ENCODE results near the gene KRT32.

KRT32 gene

DNA sequence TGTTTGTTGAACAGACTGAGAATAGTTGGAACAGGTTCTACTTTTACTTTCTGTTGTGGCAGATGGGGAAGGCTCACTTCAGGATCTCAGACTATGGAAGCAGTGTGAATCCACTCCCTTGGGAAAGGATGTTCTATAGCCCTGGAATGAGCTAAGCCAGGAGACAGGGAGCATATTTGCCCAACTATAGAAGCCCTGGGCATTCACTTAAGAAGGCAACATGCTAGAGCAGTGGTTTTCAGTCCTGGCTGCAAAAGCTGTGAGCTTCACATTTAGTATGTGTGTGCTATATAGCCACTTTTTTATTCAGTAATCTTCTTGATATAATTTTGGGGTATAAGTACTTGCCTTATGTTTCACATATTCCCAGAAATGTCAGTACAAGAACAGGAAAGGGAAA, 1.2 kb upstream of the KRT32 start:
- DNase-seq (ENCODE audit: insufficient read length, low spot score) (no peak), FAIRE-seq (no peak)

DNA sequence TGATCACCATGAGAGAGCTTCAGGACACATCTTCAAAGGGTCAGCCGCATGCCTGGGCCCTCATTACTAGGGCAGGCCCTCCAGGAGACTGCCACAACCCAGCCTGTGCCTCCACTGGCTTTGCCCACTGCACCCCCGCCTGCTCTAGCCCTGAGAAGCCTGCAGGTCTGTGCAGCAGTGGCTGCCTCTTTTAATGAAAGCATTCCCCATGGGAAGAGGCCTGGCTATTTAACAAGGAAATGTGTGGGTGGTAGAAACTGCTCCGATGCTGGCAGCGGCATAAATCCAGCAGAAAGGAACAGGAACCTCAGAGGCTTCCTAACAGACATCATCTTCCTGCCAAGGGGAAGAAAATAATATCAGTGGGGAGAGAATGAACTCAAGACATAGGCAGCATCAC, 375 bp upstream of the KRT32 start:
- FAIRE-seq: no peak
- DNase-seq (ENCODE audit: insufficient read length, low spot score): no peak

DNA sequence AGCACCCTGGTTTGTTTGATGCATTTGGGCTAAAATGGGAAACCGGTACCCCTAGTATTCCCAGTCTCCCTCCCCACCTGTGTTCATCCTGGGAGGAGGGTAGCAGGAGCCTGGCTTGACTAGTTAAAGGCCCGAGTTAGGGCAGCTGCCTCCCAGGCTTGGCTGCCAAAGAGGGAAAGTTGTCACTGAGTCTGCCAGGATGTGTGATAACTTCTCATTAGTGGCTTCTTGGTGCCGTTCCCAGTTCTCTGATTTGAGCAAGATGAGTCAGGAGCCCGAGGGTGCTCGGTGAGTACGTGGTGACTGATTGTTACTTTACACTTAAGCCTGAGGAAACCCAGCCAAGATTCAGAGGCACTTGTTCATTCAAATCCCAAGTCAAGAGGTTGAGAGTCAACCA, 2.5 kb downstream of the KRT32 start:
- no peak for DNase-seq (ENCODE audit: insufficient read length, low spot score)
- FAIRE-seq: no peak

DNA sequence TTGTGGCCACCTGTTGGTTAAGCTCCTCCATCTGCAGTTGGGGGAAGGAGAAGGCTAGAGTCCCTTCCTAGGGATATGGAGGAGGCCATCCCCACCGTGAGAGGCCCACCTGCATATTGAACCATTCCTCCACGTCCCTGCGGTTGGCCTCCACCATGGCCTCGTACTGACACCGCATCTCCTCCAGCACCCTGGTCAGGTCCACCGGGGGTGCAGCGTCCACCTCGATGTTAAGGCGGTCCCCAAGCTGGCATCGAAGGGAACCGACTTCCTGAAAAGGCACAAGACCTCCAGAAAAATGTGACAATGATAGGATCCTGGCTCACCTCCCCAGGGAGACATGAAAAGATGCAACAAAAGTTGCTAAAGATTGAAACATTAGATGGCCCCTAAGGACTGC, 3.0 kb downstream of the KRT32 start:
- no peak for DNase-seq (ENCODE audit: insufficient read length, low spot score)
- FAIRE-seq: no peak

DNA sequence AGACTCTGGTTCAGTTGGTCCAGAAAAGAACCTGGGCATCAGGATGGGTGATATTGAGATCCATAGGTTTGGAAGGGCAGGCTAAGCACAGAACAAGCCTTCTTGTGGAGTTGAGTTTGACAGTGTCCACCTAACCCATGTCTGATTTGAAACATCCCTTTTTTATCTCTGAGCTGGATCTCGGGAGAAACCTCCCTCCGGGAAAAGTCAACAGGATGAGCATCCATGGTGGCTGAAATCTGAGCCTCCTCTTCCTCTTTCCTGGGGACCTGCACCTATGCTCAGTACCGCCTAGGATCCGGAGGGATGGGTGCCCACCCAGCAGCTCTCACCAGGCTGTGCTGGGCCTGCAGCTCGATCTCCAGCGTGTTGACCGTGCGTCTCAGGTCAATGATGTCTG, 3.4 kb downstream of the KRT32 start:
- no peak for DNase-seq (ENCODE audit: insufficient read length, low spot score)
- FAIRE-seq: no peak

DNA sequence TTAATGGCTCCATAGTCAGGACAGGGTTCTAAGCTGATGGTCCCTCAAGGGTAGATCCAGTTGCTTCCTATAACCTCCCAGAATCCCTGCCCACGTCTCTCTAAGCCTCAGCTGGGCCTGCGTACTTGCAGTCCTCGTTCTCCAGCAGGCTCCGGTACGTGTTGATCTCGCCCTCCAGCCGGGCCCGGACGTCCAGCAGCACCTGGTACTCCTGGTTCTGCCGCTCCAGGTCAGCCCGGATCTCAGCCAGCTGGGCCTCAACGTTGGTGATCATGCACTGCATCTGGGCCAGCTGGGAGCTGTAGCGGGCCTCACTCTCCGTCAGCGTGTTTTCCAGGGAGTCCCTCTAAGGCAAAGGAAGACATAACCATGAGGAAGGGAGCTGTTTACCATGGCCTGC, 4.5 kb downstream of the KRT32 start:
- DNase-seq (ENCODE audit: insufficient read length, low spot score) (no peak), FAIRE-seq (no peak)

DNA sequence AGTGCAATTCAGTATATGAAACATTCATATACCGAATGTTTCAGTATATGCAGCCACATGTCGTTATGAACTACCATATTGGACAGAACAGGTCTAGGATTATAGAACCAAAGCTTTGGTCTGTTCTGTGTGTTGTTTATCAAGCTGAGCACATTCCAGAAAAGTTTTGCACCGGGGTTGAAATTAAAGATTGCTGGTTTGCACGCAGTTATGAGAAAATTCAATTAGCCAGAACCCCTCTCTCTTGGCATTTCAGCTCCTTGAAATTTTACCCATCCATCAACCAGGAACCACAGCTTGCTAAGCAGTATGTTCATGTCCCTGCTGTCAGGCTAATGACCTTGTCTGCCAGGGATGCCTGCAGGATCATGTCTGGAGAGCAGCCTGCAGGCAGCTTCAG, 9.5 kb downstream of the KRT32 start:
- FAIRE-seq: no peak
- no peak for DNase-seq (ENCODE audit: insufficient read length, low spot score)

DNA sequence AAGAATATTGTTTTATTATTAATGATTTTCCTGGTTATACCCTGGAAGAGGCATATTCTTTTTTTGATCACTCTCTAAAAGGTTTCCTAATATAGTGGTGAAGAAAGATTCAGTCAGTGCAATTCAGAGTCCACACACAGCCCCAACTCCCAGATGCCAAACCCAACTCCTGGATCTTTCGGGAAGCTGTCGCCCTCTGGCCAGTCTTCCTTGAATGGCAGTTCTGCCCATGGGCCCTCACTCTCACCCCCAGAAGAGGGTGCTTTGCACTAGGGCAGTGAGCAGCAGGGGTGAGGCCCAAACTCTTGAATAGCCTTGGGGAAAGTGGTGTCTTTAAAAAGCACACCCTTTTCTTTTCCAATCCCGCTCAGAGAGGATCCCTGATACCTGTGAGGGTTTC, 11.0 kb downstream of the KRT32 start:
- FAIRE-seq: no peak
- no peak for DNase-seq (ENCODE audit: insufficient read length, low spot score)

DNA sequence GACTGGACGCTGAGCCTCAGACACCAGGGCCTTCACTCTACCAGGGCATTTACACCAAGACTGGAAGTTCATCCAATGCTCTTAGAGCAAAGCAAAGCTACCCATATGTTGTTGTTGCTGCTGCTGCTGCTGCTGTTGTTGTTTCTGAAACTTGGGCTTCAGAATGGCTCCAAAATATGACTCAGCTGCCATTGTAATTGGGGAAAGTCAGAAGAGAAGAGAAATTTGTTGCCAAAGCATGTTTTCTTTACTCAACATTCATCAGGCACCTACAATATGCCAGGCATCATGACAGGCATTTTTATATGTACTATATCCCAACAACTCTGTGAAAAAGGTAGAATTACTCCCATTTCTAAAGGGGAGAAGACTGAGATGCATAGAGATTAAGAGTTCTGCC, 11.9 kb downstream of the KRT32 start:
- DNase-seq (ENCODE audit: insufficient read length, low spot score): no peak
- no peak for FAIRE-seq

DNA sequence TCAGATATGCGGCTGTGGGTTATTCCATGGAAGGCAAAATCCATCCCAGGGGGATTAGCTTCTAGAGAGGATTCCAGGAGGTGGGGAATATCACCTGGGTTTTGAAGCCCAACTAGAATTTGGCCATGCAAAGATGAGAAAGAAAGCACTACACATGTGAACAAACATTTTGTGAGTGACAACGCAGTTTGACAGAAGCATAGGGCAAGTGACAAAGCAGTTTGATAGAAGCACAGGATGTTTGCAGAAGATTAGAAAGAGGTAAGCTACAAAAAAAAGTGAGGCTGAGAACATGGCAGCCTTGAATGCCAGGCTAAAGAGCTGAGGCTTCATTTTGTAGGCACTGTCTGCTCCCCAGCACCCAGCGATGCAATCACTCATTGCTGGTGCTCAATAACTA, 14.1 kb downstream of the KRT32 start:
- FAIRE-seq: no peak

DNA sequence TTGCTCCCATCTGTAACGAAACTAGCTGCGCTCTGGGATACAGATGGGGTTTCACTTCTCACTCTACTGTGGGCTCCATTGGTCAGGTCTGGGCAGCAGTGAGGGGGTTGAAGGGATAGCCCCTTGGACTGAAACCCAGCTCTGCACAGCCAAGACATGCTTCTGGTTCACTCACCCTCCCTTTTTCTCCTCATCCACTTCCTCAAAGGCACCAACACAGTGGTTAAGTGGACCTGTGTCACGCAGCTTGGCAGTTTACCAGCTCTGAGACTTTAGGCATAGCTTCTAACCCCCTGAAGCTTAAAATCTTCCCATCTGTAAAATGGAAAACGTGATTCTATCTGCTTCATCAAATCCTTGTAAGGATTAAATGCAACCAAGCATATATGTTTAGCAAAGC, 14.9 kb downstream of the KRT32 start:
- DNase-seq (ENCODE audit: insufficient read length, low spot score) (no peak), FAIRE-seq (no peak)

More for the DNA sequence above, 14.1 kb downstream of the KRT32 start:
- no peak for DNase-seq (ENCODE audit: insufficient read length, low spot score)

DNA sequence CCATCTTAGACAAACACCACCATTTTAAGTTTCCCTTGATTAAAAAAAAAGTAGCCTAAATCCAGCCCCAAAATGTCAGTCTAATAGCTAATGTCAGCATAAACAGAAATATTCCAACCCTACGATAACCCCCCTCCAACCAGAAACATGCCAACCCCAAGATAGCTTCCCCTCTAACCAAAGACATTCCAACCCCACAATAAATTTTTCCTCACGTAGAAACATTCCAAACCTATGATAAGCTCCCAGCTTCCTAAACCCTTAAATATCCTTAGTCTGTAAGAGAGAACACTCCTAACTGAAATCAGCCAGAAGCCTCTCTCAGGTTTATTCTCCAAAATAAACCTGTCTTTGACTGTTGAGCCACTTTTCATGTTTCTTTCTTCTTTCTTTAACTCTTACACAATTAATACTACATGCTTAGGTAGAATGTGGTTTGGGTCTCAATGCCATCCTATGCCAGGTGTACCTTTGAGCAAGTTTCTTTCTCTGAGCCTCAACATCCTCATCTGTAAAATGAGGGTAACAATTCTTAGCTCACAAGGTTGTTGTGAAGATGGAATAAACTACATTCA, 15.9 kb downstream of the KRT32 start:
- DNase-seq (ENCODE audit: insufficient read length, low spot score) (no peak), FAIRE-seq (no peak)

DNA sequence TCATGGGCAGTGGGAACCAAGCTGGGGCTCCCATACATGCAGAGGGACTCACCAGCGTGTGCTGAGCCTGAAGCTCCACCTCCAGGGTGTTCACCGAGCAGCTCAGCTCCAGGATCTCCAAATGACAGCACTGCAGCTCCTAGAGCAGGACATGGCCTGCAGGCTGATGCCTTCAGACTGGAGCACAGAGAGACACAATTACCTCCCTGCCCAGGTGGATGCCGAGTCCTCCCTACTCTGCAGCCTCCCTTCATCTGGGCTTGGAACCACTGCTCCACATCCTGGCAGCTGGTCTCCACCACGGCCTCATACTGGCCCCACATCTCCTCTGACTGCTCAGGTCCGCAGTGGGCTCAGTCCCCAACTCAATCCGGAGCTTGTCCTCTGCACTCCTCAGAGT, 18.2 kb downstream of the KRT32 start:
- FAIRE-seq (no peak), DNase-seq (ENCODE audit: insufficient read length, low spot score) (no peak)

DNA sequence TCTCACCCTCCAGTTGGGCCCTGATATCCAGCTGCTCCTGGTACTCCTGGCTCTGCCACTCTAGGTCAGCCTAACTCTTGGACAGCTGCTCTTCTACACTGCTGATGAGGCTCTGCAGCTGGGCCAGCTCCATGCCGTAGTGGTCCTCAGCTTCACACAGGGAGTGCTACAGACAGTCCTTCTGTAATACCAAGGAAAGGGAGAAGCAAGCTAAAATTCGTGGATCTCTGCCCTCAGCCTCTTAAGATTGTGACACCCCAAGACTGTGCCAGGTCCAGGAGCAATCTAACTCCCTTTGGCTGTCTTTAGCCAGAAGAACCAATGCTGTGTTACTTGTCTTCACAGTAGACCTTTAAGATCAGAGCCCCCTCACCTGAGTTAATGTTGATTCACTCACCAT, 18.7 kb downstream of the KRT32 start:
- no peak for FAIRE-seq

DNA sequence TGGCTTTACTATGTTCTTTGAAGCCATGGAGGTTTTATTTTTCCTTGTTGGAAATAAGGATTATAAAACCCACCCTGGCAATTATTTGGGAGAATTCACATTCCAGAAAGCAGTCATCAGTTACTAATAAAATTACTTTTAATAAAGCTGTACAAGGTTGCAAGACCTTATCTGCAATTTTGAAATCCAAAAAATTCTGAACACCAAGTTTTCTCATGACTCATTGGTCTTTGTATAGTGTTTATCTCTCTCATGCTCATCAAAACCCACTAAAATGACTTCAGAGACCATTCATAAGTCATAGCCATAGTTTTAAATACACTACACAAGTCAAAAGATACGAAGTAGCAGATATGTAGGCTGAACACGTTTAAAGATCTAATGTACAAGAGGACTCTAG, 20.4 kb downstream of the KRT32 start:
- FAIRE-seq (no peak), DNase-seq (ENCODE audit: insufficient read length, low spot score) (no peak)

More for the DNA sequence above, 18.7 kb downstream of the KRT32 start:
- no peak for DNase-seq (ENCODE audit: insufficient read length, low spot score)

DNA sequence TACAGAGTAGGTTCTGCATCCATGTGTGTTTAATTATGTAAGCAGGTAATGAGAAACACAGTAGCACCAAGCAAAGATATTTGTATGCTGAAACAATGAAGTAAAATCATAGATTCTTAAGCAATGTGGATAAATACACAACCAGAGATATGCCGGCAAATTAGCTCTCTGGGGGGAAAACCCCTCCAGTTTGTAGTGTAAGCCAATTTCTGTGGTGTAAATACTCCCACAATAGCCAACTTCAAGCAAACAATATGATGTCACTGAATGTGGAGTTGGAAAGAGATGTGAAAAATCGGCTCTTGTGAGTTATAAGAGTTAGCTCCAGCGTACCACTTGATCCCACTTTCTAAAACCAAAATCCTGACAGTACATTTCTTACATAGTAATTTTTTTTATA, 22.5 kb downstream of the KRT32 start:
- FAIRE-seq (no peak), DNase-seq (ENCODE audit: insufficient read length, low spot score) (no peak)

DNA sequence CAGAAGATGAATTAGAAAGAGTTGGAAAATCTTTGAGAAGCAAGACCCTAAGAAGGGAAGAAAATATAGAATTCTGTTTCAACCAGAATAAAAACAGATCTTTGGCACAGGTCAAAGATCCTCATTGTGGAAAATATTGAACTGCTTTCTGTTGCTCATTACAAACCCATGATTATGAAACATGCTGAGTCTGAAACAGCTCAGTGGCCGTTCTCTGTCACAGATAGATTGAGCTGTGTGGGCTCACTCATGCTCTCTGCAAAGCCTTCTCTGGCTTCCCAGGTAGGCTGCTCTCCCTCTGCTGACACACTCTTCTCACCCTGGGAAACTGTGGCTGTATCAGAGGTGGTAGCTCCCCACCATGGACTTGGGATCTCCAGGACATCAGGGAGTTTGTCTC, 23.0 kb downstream of the KRT32 start:
- FAIRE-seq (no peak), DNase-seq (ENCODE audit: insufficient read length, low spot score) (no peak)

DNA sequence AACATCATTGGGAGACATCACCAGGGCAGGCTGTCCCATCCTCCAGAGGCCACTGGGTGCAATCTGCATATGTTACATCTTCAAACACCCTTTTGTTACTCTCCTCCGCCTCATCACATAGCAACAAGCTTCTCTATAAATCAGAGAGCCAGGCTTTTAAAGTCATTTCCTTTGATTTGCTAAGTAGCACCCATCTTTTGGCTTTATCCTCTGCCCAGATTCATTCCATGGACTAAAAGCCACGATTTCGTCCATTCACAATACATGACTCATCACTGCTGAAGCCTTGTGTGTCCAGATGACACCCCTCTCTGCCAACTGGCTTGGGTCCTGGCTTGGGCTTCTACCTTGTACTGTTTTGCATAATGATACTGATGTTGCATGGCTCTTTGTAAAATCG, 24.4 kb downstream of the KRT32 start:
- no peak for FAIRE-seq
- DNase-seq (ENCODE audit: insufficient read length, low spot score): no peak

DNA sequence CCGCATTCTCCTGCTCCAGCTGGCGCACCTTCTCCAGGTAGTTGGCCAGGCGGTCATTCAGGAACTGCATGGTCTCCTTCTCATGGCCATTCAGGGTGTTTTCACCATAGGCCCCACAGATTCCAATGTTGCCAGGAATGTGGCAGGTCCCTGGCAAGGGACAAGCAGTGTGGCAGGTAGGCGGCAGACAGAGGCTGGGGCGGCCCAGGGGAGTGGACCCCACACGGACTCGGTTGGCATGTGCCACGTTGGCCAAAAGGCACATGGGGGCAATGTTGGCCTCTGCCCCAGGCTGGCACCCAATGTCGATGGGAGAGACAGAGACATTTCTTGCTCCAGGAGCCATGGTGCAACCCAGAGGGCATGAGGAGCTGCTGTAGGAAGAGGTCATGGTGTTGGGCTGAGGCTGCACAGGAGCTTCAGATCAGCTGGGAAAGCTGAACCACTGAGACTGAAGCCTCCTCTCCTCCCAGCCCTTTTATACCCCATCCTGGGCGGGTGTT, 26.6 kb downstream of the KRT32 start, which contains the start of gene KRT38:
KRT38 (minus strand) TSS at position 453 of the 503 bp plus-strand sequence; CDS start at position 391, 62 bp downstream.
- DNase-seq (ENCODE audit: insufficient read length, low spot score) (no peak), FAIRE-seq (no peak)

DNA sequence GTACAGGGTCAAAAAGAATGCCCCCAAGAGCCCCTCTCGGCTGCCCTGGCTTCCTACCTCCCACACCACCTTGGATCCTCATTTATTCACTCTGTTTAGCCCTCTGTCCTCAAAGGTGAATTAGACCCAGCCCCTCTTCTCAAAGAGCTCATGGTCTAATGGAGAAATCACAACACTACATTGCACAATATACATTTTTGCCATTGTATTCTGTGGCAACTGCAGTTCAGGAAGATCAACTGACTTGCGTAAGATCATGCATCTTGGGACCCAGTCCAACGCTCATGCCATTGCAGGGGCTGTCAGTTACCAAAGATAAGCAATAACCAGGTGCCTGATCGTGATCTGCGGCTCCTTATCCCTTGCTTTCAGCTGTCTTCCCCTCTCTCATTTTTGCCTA, 27.8 kb downstream of the KRT32 start:
- no peak for FAIRE-seq
- DNase-seq (ENCODE audit: insufficient read length, low spot score): no peak

DNA sequence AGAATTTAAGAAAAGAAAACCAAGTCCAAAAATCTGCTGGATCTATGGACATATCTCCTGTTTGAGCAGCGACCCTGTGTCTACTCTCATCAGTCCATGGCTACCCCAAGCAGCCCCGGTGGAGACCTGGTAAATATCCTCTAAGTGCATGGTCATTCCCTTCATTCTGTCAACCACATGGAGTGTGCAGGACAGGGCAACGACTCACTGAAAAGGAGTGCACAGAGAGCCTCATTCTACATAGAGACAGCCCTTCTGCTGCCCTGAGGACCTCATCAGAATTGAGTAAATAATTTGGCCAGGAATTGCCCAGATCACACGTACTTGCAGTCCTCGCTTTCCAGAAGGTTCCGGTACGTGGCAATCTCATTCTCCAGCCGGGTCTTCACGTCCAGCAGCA, 29.4 kb downstream of the KRT32 start:
- FAIRE-seq: no peak
- no peak for DNase-seq (ENCODE audit: insufficient read length, low spot score)

DNA sequence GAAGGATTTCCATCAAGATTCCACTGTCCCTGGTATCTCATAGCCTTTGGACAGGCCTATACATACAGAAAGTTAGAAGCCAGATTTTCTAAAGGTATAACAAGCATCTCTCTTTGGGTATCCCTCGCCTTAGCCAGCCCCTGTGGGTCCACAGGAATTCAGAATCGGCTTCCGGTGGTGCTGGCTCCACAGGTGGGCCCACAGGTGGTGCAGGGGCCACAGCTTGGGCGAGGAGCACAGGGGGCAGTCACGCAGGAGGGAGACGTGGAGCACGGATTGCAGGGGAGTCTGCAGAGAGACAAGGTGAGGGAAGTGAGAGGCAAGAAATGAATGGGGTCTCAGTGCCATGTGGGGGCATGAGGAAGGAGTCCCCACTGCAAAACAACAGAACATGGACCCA, 29.9 kb downstream of the KRT32 start:
- FAIRE-seq (no peak), DNase-seq (ENCODE audit: insufficient read length, low spot score) (no peak)

DNA sequence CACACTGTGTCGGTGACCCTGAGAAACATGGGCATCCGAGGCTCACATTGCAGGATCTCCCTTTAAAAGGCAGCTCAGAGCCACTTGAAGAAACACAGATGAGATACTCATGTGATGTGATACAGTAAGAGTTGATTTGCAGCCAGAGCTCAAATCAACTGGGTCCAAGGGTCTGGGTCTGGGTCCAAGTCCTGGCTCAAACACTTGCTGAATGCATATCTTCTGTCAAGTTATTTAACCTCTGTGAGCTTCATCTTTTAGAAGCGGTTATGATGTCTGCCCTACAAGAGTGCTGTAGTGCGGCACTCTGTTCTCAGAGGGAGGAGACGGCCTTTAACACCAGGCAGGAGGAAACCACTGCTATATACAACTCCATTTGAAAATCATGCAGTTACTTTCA, 32.8 kb downstream of the KRT32 start:
- no peak for FAIRE-seq
- DNase-seq (ENCODE audit: insufficient read length, low spot score): no peak

All from GM19239 (cell line).